HG02970 (cell line): ENCODE data around the gene MEIOC.
"Not testable (repeated sequence)": the region's sequence is repeated elsewhere in the genome, so short reads cannot be mapped to it uniquely, and the experiment has no call there.

Source experiments
- ATAC-seq: cut with Tn5 transposase; IDR thresholded peaks from one replicate; pipeline ENCODE4 v1.9.1; 2021; ENCODE audit warnings: mild to moderate bottlenecking, moderate library complexity, moderate number of reproducible peaks; ENCODE audit not compliant: unreplicated experiment, low FRiP score

The MEIOC gene

DNA sequence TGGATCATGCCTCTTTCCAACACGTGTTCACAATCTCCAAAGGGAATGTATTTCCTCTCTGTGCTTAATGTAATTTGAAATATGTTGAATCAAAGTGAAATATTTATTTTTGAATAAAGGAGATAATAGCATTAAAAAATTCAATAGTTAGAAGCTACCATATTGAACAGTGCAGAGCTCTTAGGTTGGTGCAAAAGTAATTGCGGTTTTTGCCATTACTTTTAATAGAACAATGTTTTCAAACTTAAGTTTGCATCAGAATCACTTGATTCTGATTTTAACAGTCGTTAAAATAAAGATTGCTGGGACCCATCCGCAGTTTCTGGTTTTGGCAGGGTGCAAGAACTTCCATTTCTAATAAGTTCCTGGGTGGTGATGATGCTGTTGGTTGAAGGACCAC is 10.0 kb upstream of the MEIOC start:
- no peak for ATAC-seq

DNA sequence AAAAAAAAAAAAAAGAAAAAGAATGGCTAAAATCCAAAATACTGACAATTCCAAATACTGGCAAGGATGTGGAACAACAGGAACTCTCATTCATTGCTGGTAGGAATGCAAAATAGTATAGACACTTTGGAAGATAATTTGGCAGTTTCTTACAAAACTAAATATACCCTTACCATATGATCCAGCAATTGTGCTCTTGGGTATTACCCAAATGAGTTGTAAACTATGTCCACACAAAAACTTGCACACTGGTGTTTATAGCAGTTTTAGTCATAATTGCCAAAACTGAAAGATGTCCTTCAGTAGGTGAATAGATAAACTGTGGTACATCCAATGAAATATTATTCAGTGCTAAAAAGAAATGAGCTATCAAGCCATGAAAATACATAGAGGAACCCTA is 8.5 kb upstream of the MEIOC start:
- ATAC-seq, result no peak

DNA sequence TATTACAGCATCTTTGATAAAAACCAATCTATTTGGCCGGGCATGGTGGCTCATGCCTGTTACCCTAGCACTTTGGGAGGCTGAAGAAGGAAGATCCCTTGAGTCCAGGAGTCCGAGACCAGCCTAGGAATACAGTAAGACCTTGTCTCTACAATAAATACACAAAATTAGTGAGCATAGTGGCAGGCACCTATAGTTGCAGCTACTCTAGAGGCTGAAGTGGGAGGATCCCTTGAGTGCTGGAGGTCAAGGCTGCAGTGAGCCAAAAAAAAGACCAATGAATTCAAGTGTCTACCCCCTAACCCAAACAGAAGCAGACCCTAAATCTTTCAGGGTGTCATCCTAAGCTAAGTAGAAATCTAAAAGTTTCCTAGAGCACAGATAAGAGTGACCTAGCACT is 7.3 kb upstream of the MEIOC start:
- no peak for ATAC-seq

DNA sequence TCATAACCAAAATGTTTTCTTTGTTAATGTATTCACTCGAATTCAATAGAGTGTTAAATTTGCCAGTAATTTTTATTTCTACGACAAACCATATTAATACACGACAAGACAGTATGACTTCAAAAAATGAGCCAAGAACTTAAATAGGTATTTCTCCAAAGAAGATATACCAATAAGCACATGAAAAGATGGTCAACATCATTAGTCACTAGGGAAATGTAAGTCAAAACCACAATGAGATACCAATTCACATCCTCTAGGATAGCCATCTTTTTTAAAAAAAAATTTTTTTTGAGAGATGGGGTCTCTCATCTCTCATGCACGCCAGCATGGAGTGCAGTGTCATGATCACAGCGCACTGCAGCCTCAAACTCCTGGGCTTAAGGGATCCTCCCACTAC is 5.0 kb upstream of the MEIOC start:
- ATAC-seq, result no peak

DNA sequence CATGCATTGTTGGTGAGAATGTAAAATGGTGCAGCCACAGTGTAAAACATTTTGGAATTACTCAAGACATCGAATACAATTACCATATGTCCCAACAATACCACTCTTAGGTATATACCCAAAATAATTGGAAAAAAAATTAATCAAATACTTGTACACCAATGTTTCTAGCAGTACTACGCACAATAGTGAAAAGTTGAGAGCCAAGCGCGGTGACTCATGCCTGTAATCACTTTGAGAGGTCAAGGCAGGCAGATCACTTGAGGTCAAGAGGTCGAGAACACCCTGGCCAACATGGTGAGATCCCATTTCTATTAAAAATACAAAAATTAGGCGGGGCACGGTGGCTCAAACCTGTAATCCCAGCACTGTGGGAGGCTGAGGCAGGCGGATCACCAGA is 3.5 kb upstream of the MEIOC start:
- ATAC-seq, result no peak

DNA sequence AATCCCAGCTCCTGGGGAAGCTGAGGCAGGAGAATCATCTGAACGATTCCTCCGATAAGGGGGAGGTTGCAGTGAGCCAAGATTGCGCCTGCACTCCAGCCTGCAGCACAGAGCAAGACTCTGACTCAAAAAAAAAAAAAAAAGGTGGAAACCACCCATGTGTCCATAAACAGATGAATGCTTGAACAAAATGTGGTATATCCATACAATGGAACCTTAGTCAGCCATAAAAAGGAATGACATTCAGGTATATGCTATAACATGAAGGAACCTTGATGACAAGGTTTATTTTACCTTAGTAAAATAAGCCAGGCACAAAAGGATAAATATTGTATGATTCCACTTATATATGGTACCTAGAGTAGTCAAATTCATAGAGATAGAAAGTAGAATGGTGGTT is 2.9 kb upstream of the MEIOC start:
- ATAC-seq, result no peak

DNA sequence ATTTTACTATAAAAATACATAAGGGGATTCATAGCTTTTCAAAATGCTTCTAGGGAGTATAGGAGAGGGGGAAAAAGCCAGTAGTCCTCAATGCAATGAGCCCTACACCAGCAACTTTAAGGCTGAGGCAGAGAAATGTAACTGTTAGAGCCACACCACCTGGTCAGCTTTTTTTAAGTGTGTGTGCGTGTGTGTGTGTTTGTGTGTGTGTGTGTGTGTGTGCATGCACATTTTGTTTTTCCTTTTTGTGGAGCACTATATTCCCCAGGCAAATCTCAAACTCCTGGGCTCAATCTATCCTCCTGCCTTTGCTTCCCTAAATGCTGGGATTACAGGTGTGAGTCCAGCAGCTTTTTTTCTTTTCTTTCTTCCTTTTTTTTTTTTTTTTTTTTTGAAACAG is 2.3 kb upstream of the MEIOC start:
- ATAC-seq, result no peak

DNA sequence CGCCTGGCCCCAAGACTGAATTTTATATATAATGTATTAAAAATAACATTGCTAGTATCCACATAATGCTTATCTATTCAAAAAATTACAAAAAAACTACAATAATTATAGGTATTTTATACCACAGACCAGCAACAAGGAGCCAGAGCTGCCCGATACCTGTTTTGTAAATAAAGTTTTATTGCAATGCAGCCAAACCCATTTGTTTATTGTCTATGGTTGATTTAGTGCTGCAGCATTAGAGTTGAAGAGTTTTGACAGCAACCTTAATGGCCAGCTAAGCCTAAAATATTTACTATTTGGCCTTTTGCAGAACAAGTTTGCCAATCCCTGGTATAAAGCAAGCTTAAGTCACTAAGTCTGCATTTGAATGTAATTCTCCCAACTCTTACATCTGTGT is 5.6 kb downstream of the MEIOC start:
- no peak for ATAC-seq

DNA sequence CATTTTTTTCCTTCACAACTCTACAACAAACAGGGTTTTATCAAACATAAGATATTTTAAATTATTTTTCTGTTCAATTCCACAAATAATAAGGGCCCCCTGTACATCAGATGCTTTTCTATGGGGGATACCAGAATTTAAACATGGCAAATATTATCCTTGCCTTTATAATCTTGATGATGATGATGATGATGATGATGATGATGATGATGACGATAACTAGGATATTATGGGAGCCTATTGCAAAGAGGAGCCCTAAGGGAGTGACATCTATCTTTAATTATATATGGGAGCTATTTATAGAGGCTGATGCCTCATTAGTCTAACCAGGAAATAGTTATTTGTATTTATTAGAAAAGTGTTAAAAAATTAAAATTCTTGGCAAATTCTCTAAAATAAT is 6.8 kb downstream of the MEIOC start:
- no peak for ATAC-seq

DNA sequence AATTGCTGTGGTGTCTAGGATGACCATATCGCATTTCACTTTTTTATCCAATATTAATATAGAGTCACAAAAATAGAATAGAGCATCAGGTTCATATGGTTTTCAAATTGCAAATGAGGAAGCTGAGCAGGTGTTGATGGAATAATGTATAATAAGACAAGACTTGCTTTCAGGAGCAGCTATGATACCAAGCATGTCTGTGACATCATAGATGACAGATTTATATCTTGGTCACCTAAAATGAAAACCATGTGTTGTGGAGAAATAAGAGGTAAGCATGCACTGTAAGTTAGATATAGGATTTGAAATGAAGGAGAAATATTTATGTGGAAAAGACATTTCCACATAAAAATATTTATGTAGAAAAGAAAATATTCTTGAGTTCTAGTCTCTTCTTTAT is 8.6 kb downstream of the MEIOC start:
- ATAC-seq, result no peak

DNA sequence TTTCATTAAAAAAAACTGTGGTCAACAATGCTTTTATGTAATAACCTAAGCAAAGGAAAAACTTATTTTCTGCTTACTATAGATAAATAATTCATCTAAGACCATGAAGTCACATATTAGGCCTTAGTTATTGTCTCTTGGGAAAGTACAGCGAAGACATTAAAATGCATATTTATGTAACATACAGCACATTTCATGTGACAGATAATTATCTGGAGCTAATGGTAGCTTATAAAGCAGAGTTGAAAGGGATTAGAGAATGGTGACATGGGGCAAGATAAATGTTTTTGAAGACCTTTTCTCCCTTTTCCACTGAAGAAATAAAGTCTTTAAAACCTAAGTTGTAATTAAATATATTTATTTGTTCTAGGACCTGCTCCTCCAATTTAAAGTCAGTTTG is 9.7 kb downstream of the MEIOC start:
- ATAC-seq, result no peak

DNA sequence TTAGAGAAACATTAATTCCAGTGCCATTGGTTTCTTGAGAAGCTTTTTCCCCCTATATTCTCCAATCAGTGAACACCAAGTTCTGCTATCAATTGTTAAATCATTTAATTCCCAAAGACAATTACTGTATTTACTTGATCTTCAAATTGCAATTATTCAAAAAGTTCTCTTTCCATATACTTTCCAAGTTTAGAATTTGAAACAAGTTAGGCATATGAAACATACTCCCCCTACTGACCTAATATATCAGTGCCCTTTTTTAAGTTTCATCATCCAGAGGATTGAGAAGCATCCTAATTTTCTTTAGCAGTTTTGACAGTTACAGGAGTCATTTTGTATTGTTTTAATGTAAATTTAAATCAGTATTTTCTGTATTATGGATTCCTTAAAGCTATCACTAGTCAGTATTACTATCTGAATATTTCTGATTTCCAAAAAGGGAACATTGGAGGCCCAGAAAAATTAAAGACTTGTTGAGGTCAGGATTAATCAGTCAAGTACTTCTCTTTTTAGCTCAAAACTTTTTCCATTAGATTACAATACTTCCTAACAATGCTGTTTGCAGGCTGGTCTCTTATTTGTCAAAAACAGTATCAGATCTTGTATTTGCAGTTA is 16.3 kb downstream of the MEIOC start:
- ATAC-seq, result no peak

DNA sequence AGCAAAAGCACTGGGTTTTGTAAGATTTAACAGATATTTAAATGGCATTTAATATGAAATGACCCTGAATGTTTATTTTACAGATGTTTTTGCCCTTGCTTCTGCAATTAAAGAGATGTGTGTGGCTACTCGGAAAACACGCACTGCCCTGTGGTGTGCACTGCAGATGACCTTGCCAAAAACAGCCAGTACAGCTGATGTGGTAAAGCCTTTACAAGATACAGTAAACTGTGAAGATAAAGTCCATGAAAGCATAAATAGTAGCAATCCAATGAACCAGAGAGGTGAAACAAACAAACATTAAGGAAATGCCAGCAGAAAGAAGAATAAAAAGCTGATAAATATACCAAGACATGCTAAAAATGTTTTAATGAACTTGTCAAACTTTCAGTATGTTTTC is 17.6 kb downstream of the MEIOC start:
- ATAC-seq, result no peak

DNA sequence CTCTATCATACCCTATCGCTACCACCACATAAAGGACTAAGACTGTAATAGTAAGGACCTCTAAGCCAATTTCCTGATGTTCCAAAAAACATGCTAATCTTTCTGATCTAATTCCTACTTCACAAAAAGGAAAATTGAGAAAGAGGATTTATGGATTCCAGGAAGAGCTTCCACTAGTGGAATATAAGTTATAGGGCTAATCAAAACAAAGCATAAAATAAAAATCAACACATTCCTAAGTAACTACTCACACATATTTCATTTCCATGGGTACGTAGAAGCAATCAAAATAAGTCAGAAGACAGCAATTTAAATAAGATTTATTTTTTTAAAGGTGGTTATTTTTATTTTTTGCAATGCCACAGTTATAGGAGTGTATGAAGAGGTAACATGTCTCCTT is 20.9 kb downstream of the MEIOC start:
- ATAC-seq, result no peak

DNA sequence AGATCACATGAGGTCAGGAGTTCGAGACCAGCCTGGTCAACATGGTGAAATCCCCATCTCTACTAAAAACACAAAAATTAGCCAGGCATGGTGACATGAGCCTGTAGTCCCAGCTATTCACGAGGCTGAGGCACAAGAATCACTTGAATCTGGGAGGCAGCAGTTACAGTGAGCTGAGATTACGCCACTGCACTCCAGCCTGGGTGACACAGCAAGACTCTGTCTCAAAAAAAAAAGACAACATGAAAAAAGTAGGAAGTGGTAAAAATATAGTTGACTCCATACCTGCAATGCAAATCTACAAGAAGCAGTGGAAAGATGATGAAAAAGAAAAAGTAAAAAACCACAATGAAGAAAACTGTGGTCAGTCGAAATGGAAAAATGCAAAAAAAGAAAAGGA is 27.0 kb downstream of the MEIOC start:
- ATAC-seq, result not testable (repeated sequence)

DNA sequence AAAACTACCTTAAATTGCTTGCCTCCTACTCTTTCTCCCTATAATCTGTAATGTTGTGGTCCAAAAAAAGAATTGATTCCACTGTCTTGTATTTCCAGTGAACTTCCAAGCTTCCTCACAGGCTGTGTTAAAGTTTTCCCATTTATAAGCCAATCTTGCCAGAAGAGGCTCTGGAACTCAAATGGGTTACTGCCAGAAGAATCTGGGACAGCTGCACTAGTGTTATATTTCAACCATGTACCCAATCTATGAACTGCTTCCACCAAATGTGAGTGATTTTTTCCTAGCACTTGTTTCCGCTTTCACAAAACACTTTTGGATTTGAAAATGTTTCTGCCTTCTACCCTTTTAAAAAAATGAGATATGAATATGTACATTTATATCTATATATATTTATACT is 31.5 kb downstream of the MEIOC start:
- no peak for ATAC-seq

DNA sequence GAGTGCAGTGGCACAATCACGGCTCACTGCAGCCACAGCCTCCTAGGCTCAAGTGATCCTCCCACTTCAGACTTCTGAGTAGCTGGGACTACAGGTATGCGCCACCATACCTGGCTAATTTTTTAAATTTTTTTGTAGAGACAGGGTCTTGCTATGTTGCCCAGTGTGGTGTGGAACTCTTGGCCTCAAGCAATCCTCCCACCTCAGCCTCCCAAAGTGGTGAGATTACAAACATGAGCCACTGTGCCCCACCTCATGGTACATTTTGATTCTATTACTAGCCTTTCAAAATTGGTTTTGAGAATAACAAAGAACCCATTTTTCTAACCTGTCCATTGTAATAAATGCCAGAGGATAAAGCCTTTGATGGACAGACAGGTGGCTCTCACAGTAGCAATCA is 31.9 kb downstream of the MEIOC start:
- no peak for ATAC-seq

DNA sequence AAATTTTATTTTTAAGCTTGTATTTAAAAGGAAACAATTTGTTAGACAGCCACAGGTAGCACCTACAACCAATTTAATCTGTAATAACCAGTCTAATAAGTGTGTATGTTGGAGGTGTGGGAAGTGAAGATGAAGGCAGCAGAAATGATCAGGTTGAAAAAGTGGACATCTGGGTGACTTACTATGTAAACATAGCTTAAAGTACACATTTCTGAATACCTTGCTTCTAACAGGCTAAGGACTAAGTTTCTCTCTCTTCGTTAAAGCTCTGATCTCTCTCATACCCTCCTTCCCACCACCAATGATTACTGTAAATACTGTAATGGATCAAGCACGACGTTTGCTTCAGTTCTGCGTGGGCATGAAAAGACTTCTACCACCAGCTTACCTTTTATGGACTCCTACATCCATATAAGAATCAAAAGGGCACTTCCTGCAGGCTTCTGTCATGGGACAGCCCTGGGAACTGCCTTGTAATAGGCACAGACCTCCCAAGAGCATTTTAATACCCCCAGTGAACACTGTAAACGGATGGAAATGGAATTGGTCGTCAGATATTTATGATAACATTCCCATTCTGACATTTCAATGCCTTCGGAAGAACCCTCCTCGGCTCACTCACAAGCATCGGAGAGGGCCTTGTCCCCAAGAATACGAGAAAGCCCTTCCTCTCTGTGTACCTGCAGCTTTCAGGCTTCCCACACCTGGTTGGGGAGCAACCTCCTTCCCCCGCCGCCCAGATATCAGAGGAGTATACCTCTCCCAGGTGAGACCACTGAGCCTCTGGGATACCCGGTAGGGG is 32.6 kb downstream of the MEIOC start:
- no peak for ATAC-seq

DNA sequence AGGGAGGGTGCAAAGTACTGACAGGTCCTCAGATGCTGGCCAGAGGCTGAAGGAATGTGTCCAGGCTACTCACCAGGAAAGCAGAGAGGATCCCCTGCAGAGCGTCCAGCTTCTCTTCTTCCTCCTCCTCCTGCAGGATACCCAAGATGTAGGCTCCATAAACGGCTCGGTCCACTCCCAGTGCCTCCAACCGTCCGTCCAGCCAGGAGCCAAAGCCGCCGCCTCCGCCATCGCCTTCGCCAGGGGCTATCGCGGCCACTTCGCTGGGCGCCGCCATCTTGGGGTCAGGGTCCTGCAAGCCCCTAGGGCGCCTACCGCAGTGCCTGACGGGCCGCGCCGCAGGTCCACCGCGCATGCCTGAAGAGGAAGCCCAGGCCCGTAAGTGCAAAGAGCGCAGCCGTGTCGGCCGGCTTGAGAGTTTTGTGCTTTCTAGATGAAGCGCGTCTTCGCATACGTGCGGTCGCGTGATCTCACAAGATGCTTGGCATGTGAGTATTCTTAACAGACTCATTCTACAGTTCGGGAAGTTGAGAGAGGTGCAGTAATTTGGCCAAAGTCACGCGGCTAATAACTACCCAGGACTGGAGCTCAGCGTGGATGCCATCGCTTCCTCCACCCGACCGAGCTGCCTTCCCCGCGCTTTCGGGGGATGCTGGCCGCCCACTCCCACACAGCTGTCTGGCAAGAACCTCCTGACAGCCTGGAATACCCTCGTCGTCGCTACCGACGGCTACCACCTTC is 33.4 kb downstream of the MEIOC start, which contains the start of gene CCDC43:
Gene CCDC43 (minus strand): TSS at position 300 of the 741 bp plus-strand sequence. CDS start 23 bp downstream, at position 277.
- peak; percentile 87 for ATAC-seq

DNA sequence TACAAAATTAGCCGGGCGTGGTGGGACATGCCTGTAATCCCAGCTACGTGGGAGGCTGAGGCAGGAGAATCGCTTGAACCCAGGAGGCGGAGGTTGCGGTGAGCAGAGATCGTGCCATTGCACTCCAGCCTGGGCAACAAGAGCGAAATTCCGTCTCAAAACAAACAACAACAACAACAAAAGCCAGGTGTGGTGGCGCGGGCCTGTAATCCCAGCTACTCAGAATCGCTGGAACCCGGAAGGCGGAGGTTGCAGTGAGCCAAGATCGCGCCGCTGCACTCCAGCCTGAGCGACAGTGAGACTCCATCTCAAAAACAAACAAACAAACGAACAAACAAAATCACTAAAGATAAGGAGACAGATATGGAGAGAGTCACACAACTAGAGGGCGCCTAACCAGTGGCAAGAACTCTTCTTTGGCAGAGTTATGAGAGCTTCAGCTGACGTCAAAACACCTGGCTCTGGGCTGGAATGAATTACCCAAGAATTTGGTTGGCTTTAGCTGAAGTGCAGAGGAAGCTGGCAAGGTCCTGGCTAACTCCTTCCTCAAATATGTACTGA is 34.6 kb downstream of the MEIOC start:
- ATAC-seq, result not testable (repeated sequence)

DNA sequence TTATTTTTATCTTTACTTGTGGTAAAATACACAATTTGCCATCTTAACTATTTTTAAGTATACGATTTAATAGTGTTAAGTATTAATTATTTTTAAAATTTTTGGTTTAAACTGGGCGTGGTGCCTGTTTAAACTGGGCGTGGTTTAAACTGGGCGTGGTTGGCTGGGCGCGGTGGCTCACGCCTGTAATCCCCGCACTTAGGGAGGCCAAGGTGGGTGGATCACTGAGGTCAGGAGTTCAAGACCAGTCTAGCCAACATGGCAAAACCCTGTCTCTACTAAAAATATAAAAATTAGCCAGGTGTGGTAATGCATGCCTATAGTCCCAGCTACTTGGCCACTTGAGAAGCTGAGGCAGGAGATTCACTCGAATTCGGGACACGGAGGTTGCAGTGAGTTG is 37.3 kb downstream of the MEIOC start:
- ATAC-seq, result no peak
